Kidney (tissue), 14 donors: ENCODE measurements around the gene CTNNA2. TPM values are rescaled to one million over a fixed set of nuclear protein-coding genes. Genes with fewer than 3 reads are reported as not detected.
A peak's percentile ranks its signal among the peaks of the same experiment; 100 is the strongest.

Experiments
- DNase-seq, 5 donors: peaks; one replicate each; pipeline ENCODE4 v3.0.0-alpha.2; 2013 to 2020
- FAIRE-seq: peaks from 2 replicates; lab custom pipeline; 2012; peaks lifted over from hg19 to GRCh38; lab: Jason Lieb, UNC
- H3K27ac ChIP-seq, 2 donors: one replicate each; pipeline ENCODE4 v1.7.0; 2013; ENCODE audit warnings: low read depth in 2 of 2, low read length in 2 of 2, inconsistent platforms in 1 of 2
- H3K27me3 ChIP-seq: one replicate; pipeline ENCODE4 v1.7.1; 2013; ENCODE audit warnings: low read length, inconsistent platforms; ENCODE audit not compliant: control insufficient read depth, insufficient read depth
- H3K36me3 ChIP-seq, 3 donors: one replicate each; pipeline versions ENCODE4 v1.7.0 to v1.7.1; 2013; ENCODE audit warnings: low read length in 3 of 3, control low read depth in 1 of 3, inconsistent platforms in 1 of 3; ENCODE audit not compliant: insufficient read depth in 3 of 3, control insufficient read depth in 2 of 3
- H3K4me1 ChIP-seq, 3 donors: one replicate each; pipeline versions ENCODE4 v1.7.0 to v1.7.1; 2013; ENCODE audit warnings: low read length in 3 of 3, inconsistent platforms in 1 of 3, low read depth in 1 of 3; ENCODE audit not compliant: control insufficient read depth in 2 of 3, insufficient read depth in 2 of 3
- H3K4me3 ChIP-seq, 3 donors: one replicate each; pipeline versions ENCODE4 v1.7.0 to v1.8.1; 2013; ENCODE audit warnings: low read length in 3 of 3, control low read depth in 1 of 3, inconsistent platforms in 1 of 3
- H3K9ac ChIP-seq, 3 donors: one replicate each; pipeline versions ENCODE4 v1.7.0 to v1.7.1; 2013; ENCODE audit warnings: low read length in 3 of 3, control low read depth in 1 of 3, inconsistent platforms in 1 of 3
- H3K9me3 ChIP-seq, 3 donors: one replicate each; pipeline versions ENCODE4 v1.7.0 to v1.7.1; 2013; ENCODE audit warnings: low read length in 3 of 3, control low read depth in 1 of 3, inconsistent platforms in 1 of 3; ENCODE audit not compliant: control insufficient read depth in 2 of 3, insufficient read depth in 1 of 3
- intact Hi-C: fragments of 100-400 bp; cut with DNase I; formaldehyde crosslinking; loops from one replicate; pipeline ENCODE4 v1.11.1; 2022
- polyA plus RNA-seq: library from polyadenylated mRNA; stranded (reverse); fragments of 350-450 nt; fragmentation: Illumina TruSeq; extraction: RNeasy Lipid Tissue Mini Kit (QIAGEN cat#74804); gene quantifications from one replicate; pipeline ENCODE4 v1.2.3, GENCODE V29; 2014; ENCODE audit warnings: low read depth, low replicate concordance; ENCODE audit not compliant: insufficient read depth
- total RNA-seq: library from RNA; stranded (reverse); fragmentation: NEBNext Ultra II Directional; extraction: Animal tissue kit (Norgen Biotek cat#: 25700); gene quantifications from one replicate; pipeline ENCODE4 v1.2.1, GENCODE V29; 2021
- TF ChIP-seq, protein P1 (sequence below): IDR thresholded peaks from 3 replicates; pipeline ENCODE4 v1.5.1; 2012; ENCODE audit warnings: mild to moderate bottlenecking, moderate library complexity, borderline replicate concordance; ENCODE audit not compliant: insufficient read depth; ENCODE audit errors: extremely low read depth
- donor health status: control.
- donor health status: control.
- donor health status: control.
- donor health status: control.
- donor health status: control.
- donor health status: DM: yes; HTN: yes; CAD: no.
- donor health status: Normal renal cell carcinoma (clear cell type).

The CTNNA2 gene
- total and polyA plus RNA-seq, 2 donors from 2014 or later = 0.47 TPM; not detected in 1

- DNase-seq = no peak
- TF ChIP-seq, protein P1, sequence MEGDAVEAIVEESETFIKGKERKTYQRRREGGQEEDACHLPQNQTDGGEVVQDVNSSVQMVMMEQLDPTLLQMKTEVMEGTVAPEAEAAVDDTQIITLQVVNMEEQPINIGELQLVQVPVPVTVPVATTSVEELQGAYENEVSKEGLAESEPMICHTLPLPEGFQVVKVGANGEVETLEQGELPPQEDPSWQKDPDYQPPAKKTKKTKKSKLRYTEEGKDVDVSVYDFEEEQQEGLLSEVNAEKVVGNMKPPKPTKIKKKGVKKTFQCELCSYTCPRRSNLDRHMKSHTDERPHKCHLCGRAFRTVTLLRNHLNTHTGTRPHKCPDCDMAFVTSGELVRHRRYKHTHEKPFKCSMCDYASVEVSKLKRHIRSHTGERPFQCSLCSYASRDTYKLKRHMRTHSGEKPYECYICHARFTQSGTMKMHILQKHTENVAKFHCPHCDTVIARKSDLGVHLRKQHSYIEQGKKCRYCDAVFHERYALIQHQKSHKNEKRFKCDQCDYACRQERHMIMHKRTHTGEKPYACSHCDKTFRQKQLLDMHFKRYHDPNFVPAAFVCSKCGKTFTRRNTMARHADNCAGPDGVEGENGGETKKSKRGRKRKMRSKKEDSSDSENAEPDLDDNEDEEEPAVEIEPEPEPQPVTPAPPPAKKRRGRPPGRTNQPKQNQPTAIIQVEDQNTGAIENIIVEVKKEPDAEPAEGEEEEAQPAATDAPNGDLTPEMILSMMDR = no peak
- H3K27ac ChIP-seq = no peak overlapping the region
- intact Hi-C loops = no loop called here
- no peaks in the 10 kb centered on the region for H3K36me3 ChIP-seq
- H3K4me1 ChIP-seq = no peaks in the 10 kb centered on the region
- no peak overlapping the region for H3K4me3 ChIP-seq
- no peak for FAIRE-seq
- no peaks in the 10 kb centered on the region for H3K27me3 ChIP-seq
- no peak overlapping the region for H3K9ac ChIP-seq
- H3K9me3 ChIP-seq = no peaks in the 10 kb centered on the region
Observed at GRCh38 chr2:80231421-80231820, 718.6 kb downstream of the CTNNA2 start.

DNA sequence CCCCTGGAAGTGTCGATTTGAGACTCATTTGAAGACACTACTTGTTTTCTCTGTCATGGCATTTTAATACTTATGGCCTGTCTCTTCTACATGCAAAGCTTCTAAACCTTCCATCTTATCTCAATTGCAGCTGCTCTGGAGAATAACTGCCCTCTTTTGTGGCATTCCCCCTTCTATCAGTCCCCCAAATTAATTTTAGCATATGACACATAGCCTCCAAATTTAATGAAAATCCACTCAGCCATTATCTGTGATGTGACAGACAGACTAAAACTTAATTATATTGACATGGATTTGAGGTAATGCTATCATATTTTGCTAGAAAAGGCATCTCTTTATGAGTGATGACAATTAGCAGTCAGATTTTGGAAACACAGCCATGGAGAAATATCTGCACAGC is 720.5 kb downstream of the CTNNA2 start:
- intact Hi-C loops = no loop called here
- no peaks in the 10 kb centered on the region for H3K36me3 ChIP-seq
- no peaks in the 10 kb centered on the region for H3K9me3 ChIP-seq
- H3K9ac ChIP-seq = no peak overlapping the region
- no peaks in the 10 kb centered on the region for H3K27me3 ChIP-seq
- no peak overlapping the region for H3K27ac ChIP-seq
- no peaks in the 10 kb centered on the region for H3K4me1 ChIP-seq
- no peak for DNase-seq
- TF ChIP-seq, protein P1 = no peak
- no peak overlapping the region for H3K4me3 ChIP-seq
- no peak for FAIRE-seq

DNA sequence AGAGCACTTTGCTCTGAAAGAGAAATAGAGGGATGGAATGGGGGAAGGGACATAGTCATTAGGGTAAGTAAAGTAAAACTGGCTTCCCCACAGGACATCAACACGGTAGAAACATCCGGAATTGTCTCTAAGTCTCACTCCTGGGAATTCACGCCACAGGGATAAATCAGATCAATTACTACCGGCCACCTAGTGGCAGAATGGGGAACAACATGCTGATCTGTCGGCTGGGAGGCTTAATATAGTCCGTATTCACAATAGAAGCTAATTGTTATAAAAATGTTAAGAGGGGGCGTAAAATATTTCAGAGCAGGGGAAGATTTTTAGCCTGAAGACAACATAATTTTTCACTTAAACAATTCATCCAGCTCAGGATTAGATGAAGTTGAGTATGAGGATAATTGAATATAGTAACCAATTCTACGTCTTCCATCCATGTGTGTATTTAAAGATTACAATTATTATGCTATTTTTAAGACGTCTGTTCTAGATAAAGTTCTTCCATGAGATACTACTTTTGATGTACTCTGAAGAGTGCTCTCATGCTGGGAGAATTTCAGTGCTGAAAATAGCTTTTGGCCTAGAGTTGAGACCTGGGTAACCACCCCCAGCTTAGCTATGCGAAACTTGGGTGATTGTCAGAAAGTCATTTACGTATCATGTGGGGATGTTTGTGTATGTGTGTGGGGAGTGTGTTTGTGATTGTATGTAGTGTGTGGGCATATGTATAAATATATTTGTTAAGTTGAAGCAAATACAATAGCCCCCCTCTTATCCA is 726.0 kb downstream of the CTNNA2 start:
- no peak overlapping the region for H3K4me3 ChIP-seq
- no peak overlapping the region for H3K9ac ChIP-seq
- H3K4me1 ChIP-seq = no peaks in the 10 kb centered on the region
- no peaks in the 10 kb centered on the region for H3K9me3 ChIP-seq
- intact Hi-C loops = no loop called here
- FAIRE-seq = peak; percentile 33
- no peak overlapping the region for H3K27ac ChIP-seq
- DNase-seq = peak in 1 of 5 donors; percentile 23
- no peaks in the 10 kb centered on the region for H3K36me3 ChIP-seq
- no peaks in the 10 kb centered on the region for H3K27me3 ChIP-seq
- TF ChIP-seq, protein P1 = peak; percentile 65
